Transverse colon (tissue), 3 donors: ENCODE results near the gene OTOS.

Source experiments
- EP300 ChIP-seq: sonication (generic); formaldehyde crosslinking; IDR thresholded peaks from one replicate; pipeline ENCODE4 v1.6.1; 2017; ENCODE audit warnings: antibody characterized with exemption, low read depth
- TF ChIP-seq, protein P1 (sequence below), 5 experiments: fragments of 200-600 bp in 3 of 5; fragments of 450-650 bp in 2 of 5; sonication (generic) in 3 of 5; IDR thresholded peaks; 1 replicate in 2 of 5; 2 replicates in 3 of 5; pipeline ENCODE4 v1.5.1; 2016 to 2017; ENCODE audit warnings: antibody characterized with exemption in 5 of 5, inconsistent platforms in 3 of 5, mild to moderate bottlenecking in 2 of 5, moderate library complexity in 1 of 5

DNA sequence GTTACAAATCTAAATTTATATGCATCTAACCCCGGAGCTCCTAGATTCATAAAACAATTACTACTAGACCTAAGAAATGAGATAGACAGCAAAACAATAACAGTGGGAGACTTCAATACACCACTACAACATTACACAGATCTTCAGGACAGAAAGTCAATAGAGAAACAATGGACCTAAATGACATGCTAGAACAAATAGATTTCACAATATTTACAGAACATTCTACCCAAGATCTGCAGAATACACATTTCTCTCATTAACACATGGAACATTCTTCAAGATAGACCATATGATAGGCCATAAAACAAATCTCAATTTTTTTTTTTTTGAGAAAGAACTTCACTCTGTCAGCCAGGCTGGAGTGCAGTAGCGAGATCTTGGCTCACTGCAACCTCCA is 42.1 kb downstream of the OTOS start:
- TF ChIP-seq, protein P1, sequence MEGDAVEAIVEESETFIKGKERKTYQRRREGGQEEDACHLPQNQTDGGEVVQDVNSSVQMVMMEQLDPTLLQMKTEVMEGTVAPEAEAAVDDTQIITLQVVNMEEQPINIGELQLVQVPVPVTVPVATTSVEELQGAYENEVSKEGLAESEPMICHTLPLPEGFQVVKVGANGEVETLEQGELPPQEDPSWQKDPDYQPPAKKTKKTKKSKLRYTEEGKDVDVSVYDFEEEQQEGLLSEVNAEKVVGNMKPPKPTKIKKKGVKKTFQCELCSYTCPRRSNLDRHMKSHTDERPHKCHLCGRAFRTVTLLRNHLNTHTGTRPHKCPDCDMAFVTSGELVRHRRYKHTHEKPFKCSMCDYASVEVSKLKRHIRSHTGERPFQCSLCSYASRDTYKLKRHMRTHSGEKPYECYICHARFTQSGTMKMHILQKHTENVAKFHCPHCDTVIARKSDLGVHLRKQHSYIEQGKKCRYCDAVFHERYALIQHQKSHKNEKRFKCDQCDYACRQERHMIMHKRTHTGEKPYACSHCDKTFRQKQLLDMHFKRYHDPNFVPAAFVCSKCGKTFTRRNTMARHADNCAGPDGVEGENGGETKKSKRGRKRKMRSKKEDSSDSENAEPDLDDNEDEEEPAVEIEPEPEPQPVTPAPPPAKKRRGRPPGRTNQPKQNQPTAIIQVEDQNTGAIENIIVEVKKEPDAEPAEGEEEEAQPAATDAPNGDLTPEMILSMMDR (IDR thresholded peaks at IDR 0.05), result no peak
- no peak for TF ChIP-seq EP300
